Gastrocnemius medialis (tissue), 4 donors: ENCODE results near the gene CATSPER4. TPM values are rescaled to one million over a fixed set of nuclear protein-coding genes. Genes with fewer than 3 reads are reported as not detected.

Experiments
- ATAC-seq, 2 donors: fragments of 150-250 bp; one replicate each; pipeline ENCODE4 v1.9.1; 2016
- DNase-seq, 2 donors: peaks; one replicate each; pipeline ENCODE4 v3.0.0-alpha.2; 2019
- H3K27ac ChIP-seq, 4 donors: fragments of 200-600 bp; sonication (generic); 1 replicate in 1 of 4; 2 replicates in 3 of 4; pipeline ENCODE4 v1.5.1; 2016 to 2018; ENCODE audit warnings: mild to moderate bottlenecking in 2 of 4, moderate library complexity in 1 of 4
- H3K27me3 ChIP-seq, 3 donors: fragments of 200-600 bp; sonication (generic) in 2 of 3; 1 replicate in 1 of 3; 2 replicates in 2 of 3; pipeline versions ENCODE4 v1.5.1 to v1.6.0; 2016 to 2019; ENCODE audit warnings: mild to moderate bottlenecking in 1 of 3, moderate library complexity in 1 of 3
- H3K36me3 ChIP-seq, 2 donors: fragments of 200-600 bp; sonication (generic) in 1 of 2; one replicate each; pipeline ENCODE4 v1.5.1; 2017 to 2018
- H3K4me1 ChIP-seq, 2 donors: fragments of 200-600 bp; sonication (generic) in 1 of 2; one replicate each; pipeline ENCODE4 v1.5.1; 2016 to 2017; ENCODE audit warnings: mild to moderate bottlenecking in 2 of 2
- H3K4me3 ChIP-seq, 4 donors: fragments of 200-600 bp; sonication (generic) in 3 of 4; 1 replicate in 1 of 4; 2 replicates in 3 of 4; pipeline ENCODE4 v1.5.1; 2016 to 2019; ENCODE audit warnings: mild to moderate bottlenecking in 2 of 4
- H3K9me3 ChIP-seq, 3 donors: fragments of 200-600 bp; sonication (generic) in 2 of 3; 1 replicate in 1 of 3; 2 replicates in 2 of 3; pipeline ENCODE4 v1.5.1; 2016 to 2019
- POLR2A ChIP-seq, 2 donors: fragments of 450-650 bp; IDR thresholded peaks; one replicate each; pipeline ENCODE4 v1.6.1; 2017; ENCODE audit warnings: antibody characterized with exemption in 2 of 2, mild to moderate bottlenecking in 2 of 2, moderate library complexity in 2 of 2
- in situ Hi-C, 4 donors: fragments of 200-750 bp; cut with MboI; loops; one replicate each; pipeline versions ENCODE4 v1.15.0 to v1.8.0; 2017; ENCODE audit warnings: low sequenced_read_pairs in 4 of 4
- intact Hi-C: fragments of 100-400 bp; cut with DNase I; formaldehyde crosslinking; loops from one replicate; pipeline ENCODE4 v1.15.1; 2023; ENCODE audit warnings: low total_unique reads
- total RNA-seq, 4 donors: library from RNA; depleted of rRNA; stranded (reverse); fragments of >200 nt; gene quantifications; one replicate each; pipeline versions ENCODE4 v1.1.0 to v1.2.3, GENCODE V29; 2016
- TF ChIP-seq, protein P1 (sequence below), 5 experiments: fragments of 450-650 bp in 3 of 5; fragments of 200-600 bp in 2 of 5; sonication (generic) in 2 of 5; IDR thresholded peaks in 4 of 5; conservative IDR thresholded peaks in 1 of 5; 1 replicate in 4 of 5; 2 replicates in 1 of 5; pipeline ENCODE4 v1.5.1; 2016 to 2019; ENCODE audit warnings: antibody characterized with exemption in 5 of 5, mild to moderate bottlenecking in 3 of 5, moderate library complexity in 3 of 5

The CATSPER4 gene
- total RNA-seq, 4 donors from 2014 or later, result not detected

- H3K4me1 ChIP-seq, result peaks cover 7 to 16% of the 10 kb centered on the region in 2 donors
- H3K27ac ChIP-seq, result peak overlapping the region; percentile 63 to 76 (median 73)
- peak; percentile 27 to 37 for ATAC-seq
- intact Hi-C loops, result loop anchor here (1.0 to 5.0 kb wide), 2 partner anchors 69 to 127 kb away; no protein-coding TSS in a partner anchor
- DNase-seq, result no peak
- no peaks in the 10 kb centered on the region for H3K27me3 ChIP-seq
- peak overlapping the region; percentile 42 to 60 (median 46) for H3K4me3 ChIP-seq
- no peaks in the 10 kb centered on the region for H3K36me3 ChIP-seq
- in situ Hi-C loops, result loop anchor here in 1 of 4 donors (25.0 kb wide), 2 partner anchors 127 to 277 kb away; partner anchors contain the start of genes PAQR7 and SLC30A2
- no peaks in the 10 kb centered on the region for H3K9me3 ChIP-seq
- no peak for TF ChIP-seq POLR2A (IDR thresholded peaks at IDR 0.05)
- TF ChIP-seq, protein P1, sequence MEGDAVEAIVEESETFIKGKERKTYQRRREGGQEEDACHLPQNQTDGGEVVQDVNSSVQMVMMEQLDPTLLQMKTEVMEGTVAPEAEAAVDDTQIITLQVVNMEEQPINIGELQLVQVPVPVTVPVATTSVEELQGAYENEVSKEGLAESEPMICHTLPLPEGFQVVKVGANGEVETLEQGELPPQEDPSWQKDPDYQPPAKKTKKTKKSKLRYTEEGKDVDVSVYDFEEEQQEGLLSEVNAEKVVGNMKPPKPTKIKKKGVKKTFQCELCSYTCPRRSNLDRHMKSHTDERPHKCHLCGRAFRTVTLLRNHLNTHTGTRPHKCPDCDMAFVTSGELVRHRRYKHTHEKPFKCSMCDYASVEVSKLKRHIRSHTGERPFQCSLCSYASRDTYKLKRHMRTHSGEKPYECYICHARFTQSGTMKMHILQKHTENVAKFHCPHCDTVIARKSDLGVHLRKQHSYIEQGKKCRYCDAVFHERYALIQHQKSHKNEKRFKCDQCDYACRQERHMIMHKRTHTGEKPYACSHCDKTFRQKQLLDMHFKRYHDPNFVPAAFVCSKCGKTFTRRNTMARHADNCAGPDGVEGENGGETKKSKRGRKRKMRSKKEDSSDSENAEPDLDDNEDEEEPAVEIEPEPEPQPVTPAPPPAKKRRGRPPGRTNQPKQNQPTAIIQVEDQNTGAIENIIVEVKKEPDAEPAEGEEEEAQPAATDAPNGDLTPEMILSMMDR (IDR thresholded peaks at IDR 0.05 in 4 of 5, conservative IDR thresholded peaks at IDR 0.05 in 1 of 5), result peak in 4 of 5 experiments; percentile 87 to 95 (median 90)
These were observed 26.2 kb upstream of the CATSPER4 start for GRCh38 chr1:26164036-26164860.

DNA sequence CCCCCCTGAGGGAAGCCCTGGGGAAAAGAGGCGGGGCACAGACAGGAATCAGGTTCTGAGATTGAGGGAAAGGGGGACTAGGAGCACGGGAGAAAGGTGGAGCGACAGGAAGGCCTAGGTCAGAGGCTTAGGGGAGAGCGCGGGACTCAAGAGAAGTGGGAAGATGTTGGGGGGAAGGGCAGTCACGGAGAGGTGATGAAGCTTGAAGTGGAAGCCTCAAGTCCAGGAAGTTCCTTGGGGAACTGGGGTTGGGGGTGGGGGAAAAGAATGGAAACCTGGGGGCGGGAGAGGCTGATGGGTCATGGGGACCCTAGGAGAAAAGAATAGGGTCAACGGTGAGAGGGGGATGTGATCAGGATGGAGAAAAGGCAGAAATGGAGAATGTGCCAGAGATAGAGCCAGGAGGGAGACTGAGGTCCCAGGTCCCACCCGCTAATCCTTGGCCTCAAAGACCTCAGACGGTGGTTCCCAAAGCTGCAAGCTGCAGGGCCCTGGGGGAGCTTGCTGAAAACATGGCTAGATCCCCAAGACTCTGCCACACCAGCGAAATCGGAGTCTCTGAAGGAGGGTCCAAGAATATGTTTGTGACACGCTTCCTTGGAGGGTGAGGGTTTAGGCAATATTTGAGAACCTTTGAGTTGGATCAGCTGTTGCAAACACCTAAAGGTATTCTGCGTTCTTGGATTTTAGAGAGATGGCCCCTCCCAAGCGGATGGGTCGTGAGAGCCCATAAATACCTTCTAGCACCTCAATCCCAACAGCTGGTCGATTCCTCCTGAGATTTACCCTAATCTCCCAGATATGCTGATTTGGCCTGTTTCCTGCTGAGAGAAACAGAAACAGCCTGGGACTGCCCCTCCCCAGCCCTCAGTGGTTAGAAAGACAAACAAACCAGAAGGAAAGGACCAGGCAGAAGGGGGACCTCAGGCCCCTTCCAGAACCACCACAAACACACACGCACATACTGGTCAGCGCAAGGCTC is 25.2 kb upstream of the CATSPER4 start:
- intact Hi-C loops, result loop anchor here (1.0 to 5.0 kb wide), 2 partner anchors 68 to 128 kb away; no protein-coding TSS in a partner anchor
- Histone ChIP-seq H3K27me3 (no peaks in the 10 kb centered on the region), H3K9me3 (no peaks in the 10 kb centered on the region), H3K36me3 (no peaks in the 10 kb centered on the region), H3K4me1 (peaks cover 7 to 15% of the 10 kb centered on the region in 2 donors), H3K4me3 (peak overlapping the region in 1 of 4 donors; percentile 48), H3K27ac (peak overlapping the region; percentile 63 to 76 (median 73))
- in situ Hi-C loops, result loop anchor here in 2 of 4 donors (5.0 to 25.0 kb wide), 3 partner anchors 67 to 278 kb away; partner anchors contain the start of genes CEP85 (in 1 of the 2), PAQR7 (in 1 of the 2) and SLC30A2 (in 1 of the 2)
- ATAC-seq (no peak), DNase-seq (no peak)
- TF ChIP-seq, protein P1 (IDR thresholded peaks at IDR 0.05 in 4 of 5, conservative IDR thresholded peaks at IDR 0.05 in 1 of 5), result no peak
- no peak for TF ChIP-seq POLR2A (IDR thresholded peaks at IDR 0.05)

- ATAC-seq (no peak), DNase-seq (no peak)
- intact Hi-C loops (no loop called here), in situ Hi-C loops (loop anchor here in 2 of 4 donors (5.0 to 25.0 kb wide), 3 partner anchors 66 to 279 kb away; partner anchors contain the start of genes CEP85 (in 1 of the 2), PAQR7 (in 1 of the 2) and SLC30A2 (in 1 of the 2))
- no peak overlapping the region for H3K4me3 ChIP-seq
- no peak for TF ChIP-seq POLR2A (IDR thresholded peaks at IDR 0.05)
- H3K27me3 ChIP-seq, result no peaks in the 10 kb centered on the region
- H3K27ac ChIP-seq, result no peak overlapping the region
- peaks cover 15 to 24% of the 10 kb centered on the region in 2 donors for H3K4me1 ChIP-seq
- no peaks in the 10 kb centered on the region for H3K9me3 ChIP-seq
- H3K36me3 ChIP-seq, result peaks cover 0 to 3% of the 10 kb centered on the region in 2 donors
These were observed 23.6 kb upstream of the CATSPER4 start for GRCh38 chr1:26166719-26167281.

DNA sequence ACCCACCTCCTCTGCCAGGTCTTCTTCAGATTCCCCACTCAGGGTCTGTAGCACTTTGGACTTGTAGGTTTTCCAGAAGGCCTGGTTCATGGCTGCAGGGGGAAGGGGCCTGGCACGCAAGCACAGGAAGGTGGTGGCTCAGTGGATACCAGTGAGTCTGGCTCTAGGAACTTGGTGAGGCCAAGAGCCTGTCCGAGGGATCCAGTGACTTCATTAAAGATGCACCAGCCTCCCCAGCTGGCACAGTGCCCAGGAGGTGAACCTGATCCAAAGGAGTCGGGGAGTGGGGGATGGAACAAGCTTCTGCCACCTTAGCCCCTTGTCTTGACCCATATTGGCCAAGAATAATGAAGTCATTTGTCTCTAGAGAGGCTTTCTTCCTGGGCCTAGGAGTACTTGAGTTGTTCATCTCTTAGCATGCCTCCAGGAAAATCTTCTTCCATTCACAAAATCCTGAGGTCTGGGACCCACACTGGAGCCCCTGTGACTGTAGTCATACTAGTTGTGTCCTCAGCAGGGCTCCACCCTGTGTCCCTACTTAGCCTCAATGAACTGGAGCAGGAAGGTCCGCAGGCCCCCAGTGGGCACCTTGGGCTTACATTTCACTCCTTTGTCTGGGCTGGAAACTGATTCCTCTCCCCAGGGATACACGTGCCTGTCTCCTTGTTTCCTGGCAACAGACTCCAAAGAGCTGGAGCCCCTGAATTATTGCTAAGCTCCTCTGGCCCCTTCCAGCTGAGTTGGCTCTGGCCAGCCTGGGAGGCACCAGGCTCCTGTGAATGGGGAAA is 21.8 kb upstream of the CATSPER4 start, which contains the start of gene C1orf232:
Gene C1orf232, minus strand, starts transcription at position 554 of the 788 bp plus-strand sequence. Its CDS starts 464 bp downstream, at position 90.
- TF ChIP-seq, protein P1 (IDR thresholded peaks at IDR 0.05 in 4 of 5, conservative IDR thresholded peaks at IDR 0.05 in 1 of 5), result no peak
- TF ChIP-seq POLR2A (IDR thresholded peaks at IDR 0.05), result no peak
- ATAC-seq, result no peak
- Histone ChIP-seq H3K27me3 (no peaks in the 10 kb centered on the region), H3K36me3 (peaks cover 0 to 3% of the 10 kb centered on the region in 2 donors), H3K4me1 (peaks cover 20 to 29% of the 10 kb centered on the region in 2 donors), H3K4me3 (peak within 1 kb of the TSS; percentile 73 to 99 (median 86)), H3K9me3 (no peaks in the 10 kb centered on the region), H3K27ac (peak within 1 kb of the TSS; percentile 88 to 97 (median 92))
- DNase-seq, result no peak
- in situ Hi-C loops, result loop anchor here in 2 of 4 donors (5.0 to 25.0 kb wide), 3 partner anchors 64 to 281 kb away; partner anchors contain the start of genes CEP85 (in 1 of the 2), PAQR7 (in 1 of the 2) and SLC30A2 (in 1 of the 2)
- intact Hi-C loops, result loop anchor here (1.0 kb wide), 1 partner anchor 65 kb away; no protein-coding TSS in a partner anchor
